ENCODE measurements around the gene PSENEN.

PSENEN gene

DNA sequence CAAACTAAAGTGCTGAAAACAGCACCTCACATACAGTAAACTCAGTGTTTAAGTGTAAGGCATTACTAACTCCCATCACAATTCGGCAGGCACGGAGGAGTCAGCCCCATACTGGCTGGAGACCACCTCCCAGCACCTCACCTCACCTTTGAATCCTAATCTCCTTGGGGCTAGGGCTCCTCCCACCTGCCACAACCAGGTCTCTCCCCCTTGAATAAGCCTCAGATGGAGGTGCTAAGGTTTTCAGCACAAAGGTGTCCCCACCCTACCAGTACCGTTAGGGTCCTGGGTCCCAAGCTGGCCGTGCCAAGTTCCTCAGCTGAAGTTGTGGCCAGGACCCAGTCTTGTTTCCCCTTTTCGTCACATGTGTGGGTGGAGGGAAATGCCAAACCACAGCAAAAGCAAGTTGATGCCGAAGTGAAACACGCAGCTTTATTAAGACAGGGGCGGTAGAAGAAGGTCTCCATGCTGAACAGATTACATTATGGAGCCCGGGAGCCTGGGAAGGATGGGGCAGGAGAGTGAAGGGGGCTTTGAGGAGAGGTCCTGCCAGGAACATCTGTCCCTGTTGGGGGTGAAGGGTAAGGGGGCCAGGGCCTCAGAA, 3.2 kb upstream of the PSENEN start, which contains the start of gene IGFLR1:
IGFLR1 (minus strand) TSS at position 332 of the 604 bp plus-strand sequence. CDS start 1,272 bp downstream, outside the sequence.
- TF ChIP-seq, protein P1, sequence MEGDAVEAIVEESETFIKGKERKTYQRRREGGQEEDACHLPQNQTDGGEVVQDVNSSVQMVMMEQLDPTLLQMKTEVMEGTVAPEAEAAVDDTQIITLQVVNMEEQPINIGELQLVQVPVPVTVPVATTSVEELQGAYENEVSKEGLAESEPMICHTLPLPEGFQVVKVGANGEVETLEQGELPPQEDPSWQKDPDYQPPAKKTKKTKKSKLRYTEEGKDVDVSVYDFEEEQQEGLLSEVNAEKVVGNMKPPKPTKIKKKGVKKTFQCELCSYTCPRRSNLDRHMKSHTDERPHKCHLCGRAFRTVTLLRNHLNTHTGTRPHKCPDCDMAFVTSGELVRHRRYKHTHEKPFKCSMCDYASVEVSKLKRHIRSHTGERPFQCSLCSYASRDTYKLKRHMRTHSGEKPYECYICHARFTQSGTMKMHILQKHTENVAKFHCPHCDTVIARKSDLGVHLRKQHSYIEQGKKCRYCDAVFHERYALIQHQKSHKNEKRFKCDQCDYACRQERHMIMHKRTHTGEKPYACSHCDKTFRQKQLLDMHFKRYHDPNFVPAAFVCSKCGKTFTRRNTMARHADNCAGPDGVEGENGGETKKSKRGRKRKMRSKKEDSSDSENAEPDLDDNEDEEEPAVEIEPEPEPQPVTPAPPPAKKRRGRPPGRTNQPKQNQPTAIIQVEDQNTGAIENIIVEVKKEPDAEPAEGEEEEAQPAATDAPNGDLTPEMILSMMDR (IDR thresholded peaks at IDR 0.05; ENCODE audit: borderline replicate concordance, control extremely low read depth, extremely low read depth, insufficient read depth, missing control alignments) = no peak
- peak; percentile 73 for DNase-seq (ENCODE audit: low spot score)
- in situ Hi-C loops (cut with MboI; ENCODE audit: low sequenced_read_pairs, unreplicated experiment) = no loop called here

DNA sequence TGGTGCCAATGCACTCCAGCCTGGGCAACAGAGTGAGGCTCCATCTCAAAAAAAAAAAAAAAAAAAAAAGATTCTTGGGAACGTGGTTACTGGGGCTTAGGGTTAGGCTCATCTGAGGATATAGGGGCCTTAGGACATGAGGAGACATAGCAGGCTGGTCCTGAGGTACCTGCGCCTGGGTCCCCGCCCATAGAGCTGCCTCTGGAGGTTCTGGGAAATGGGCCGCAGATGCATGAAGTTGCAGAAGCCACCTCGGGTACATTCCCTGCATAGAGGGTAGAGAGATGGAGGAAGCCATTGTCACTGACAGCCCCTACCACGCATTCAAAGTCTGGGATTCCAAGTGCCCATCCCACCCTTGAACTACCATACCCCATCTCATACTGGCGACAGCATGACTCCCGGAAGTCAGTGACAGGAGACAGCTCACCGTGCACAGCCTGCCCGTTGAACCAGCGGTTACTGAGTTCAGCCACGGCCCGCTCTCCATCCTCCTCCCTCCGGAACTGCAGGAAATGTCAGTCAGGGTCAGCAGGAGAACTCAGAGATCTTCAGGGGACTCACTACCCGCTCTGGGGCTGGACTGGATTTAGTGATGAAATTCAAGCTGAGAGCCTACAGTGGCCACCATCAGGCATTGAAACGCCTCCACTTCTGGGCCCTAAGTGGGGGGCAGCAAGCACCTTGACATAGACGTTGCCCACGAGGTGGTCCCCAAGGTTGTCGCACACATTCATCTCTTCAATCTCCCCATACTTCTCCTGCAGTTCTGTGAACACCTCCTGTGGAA, 1.6 kb upstream of the PSENEN start:
- DNase-seq (ENCODE audit: low spot score) = no peak
- in situ Hi-C loops (cut with MboI; ENCODE audit: low sequenced_read_pairs, unreplicated experiment) = no loop called here
- TF ChIP-seq, protein P1 (IDR thresholded peaks at IDR 0.05; ENCODE audit: borderline replicate concordance, control extremely low read depth, extremely low read depth, insufficient read depth, missing control alignments) = no peak

DNA sequence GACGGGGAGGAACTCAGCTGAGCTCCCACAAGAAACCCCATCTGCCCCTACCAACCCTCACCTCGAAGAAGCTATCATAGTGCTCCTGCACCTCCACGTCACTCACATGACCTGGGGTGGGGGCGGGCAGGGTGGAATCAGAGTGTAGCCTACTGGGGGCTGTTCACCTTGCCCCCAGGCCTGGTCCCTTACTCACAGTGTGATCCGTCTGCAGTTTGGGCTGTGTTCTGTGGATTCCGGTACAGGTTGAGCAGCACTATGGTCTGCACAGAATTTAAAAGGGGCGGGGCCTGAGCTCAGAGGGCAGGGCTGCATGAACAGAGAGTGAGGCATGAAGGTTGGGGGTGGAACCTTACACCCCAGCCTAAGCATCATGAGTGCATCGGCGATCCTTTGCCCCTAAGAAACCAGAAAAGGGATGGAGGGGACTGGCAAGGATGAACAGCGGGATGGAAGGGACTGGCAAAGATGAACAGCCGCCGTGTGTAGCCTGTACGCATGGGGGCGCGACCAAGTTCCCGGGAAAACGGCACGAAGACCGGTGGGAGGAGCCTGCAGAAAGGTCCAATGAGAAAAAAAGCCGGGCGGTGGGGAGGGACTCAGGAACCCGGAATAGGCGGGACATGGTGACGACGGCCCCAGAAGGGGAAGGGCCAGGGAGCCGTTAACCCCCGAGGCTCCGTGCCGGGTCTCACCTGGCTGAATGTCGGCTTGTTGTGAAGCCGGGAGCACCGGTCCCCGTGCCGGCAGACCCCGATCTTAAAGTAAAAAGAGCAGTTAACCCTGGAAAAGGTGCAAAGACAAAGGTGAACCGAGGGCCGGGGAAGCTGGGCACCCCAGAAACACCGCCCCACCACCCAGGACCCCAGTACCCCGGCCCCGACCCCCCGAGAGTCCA, 772 bp upstream of the PSENEN start:
- DNase-seq (ENCODE audit: low spot score) = peak; percentile 83
- TF ChIP-seq, protein P1 (IDR thresholded peaks at IDR 0.05; ENCODE audit: borderline replicate concordance, control extremely low read depth, extremely low read depth, insufficient read depth, missing control alignments) = peak; percentile 14
- in situ Hi-C loops (cut with MboI; ENCODE audit: low sequenced_read_pairs, unreplicated experiment) = no loop called here

DNA sequence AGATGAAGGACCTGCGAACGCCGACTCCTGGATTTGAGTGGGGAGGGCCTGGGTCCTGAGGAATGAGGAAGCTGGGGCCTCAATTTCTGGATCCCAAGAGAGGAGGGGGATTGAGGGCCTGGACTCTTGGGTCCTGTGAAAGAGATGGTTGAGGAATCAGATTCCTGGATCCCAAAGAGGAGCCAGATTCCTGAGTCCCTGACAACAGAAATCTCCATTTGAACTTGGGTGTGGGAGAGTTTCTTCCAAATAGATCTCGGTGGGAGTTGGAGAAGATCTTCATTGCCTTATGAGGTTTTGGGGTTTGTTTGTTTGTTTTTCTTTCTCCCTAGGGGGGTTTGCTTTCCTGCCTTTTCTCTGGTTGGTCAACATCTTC, 624 bp downstream of the PSENEN start:
- TF ChIP-seq, protein P1 (IDR thresholded peaks at IDR 0.05; ENCODE audit: borderline replicate concordance, control extremely low read depth, extremely low read depth, insufficient read depth, missing control alignments) = no peak
- DNase-seq (ENCODE audit: low spot score) = no peak
- in situ Hi-C loops (cut with MboI; ENCODE audit: low sequenced_read_pairs, unreplicated experiment) = no loop called here

DNA sequence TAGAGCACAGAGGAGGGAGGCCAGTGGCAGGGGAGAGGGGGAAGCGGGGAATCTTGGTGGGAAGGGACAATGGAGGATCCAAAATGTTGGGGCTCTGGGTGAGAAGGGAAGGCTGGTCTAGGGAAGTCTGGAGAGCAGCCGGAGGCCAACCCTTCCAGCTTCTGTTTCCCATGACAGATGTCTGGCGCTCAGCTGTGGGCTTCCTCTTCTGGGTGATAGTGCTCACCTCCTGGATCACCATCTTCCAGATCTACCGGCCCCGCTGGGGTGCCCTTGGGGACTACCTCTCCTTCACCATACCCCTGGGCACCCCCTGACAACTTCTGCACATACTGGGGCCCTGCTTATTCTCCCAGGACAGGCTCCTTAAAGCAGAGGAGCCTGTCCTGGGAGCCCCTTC, 1.1 kb downstream of the PSENEN start:
- DNase-seq (ENCODE audit: low spot score) = no peak
- in situ Hi-C loops (cut with MboI; ENCODE audit: low sequenced_read_pairs, unreplicated experiment) = no loop called here
- TF ChIP-seq, protein P1 (IDR thresholded peaks at IDR 0.05; ENCODE audit: borderline replicate concordance, control extremely low read depth, extremely low read depth, insufficient read depth, missing control alignments) = no peak
